ENCODE measurements around the gene PIGL. TPM values are rescaled to one million over a fixed set of nuclear protein-coding genes. Genes with fewer than 3 reads are reported as not detected.

The PIGL gene
- total RNA-seq, result 26.3 and 27.1 TPM in 2 replicates

DNA sequence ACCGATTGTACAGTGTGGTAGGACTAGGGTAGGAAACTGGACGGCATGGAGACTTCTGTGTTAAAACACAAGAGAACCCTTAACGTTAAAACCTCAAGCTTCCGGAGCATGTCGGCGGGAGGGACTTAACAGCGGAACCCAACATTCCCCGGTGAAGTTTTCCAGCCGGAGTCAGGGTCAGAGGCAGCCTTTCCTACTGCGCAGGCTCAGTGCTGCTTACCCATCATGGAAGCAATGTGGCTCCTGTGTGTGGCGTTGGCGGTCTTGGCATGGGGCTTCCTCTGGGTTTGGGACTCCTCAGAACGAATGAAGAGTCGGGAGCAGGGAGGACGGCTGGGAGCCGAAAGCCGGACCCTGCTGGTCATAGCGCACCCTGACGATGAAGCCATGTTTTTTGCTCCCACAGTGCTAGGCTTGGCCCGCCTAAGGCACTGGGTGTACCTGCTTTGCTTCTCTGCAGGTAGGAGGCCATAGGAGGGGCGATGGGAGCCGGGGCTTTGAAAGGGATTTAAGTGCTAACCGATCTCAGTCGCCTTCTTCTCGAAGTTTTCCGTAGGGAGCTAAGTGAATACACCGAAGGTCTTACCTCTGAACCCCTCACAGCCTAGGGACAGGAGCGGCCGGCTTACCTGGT is at the start of gene PIGL:
Gene PIGL (plus strand): TSS at position 209 of the 634 bp plus-strand sequence. CDS start 17 bp downstream, at position 226.

DNA sequence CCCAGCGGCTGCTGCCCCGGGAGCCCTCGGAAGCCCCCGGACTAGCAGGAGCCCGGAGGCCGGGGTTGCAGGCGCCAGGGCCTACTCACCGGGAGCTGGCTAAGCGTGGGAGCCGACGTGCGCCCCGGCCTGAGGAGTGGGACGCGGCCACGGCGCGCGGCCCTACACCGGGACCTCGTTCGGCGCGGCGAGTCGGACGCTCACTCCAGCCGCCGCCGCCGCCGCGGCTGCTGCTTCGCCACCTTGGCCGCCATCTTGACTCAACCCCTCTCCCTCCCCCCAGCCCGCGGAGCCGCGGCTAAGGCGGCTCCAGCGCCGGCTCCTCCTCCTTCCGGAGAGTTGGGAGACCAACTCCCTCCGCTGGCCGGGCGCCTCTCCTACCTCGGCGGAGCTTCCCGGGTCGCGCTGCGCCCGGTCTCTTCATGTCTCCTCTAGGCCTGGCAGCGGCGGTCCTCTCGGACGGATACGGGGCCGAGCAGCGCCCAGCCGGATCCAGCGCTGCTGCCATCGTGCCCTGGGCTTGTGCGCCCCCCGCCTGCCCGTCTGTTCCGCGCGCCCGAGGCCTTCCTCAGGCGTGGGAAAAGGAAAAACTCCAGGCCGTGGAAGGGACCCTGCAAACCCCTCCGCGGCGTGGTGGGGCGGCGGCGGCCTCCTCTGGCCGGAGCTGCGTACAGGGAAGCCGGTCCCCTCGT is 1.6 kb upstream of the PIGL start, which contains the start of gene NCOR1:
Gene NCOR1 (minus strand): TSS at position 262 of the 692 bp plus-strand sequence. CDS start 20,965 bp downstream, outside the sequence.

DNA sequence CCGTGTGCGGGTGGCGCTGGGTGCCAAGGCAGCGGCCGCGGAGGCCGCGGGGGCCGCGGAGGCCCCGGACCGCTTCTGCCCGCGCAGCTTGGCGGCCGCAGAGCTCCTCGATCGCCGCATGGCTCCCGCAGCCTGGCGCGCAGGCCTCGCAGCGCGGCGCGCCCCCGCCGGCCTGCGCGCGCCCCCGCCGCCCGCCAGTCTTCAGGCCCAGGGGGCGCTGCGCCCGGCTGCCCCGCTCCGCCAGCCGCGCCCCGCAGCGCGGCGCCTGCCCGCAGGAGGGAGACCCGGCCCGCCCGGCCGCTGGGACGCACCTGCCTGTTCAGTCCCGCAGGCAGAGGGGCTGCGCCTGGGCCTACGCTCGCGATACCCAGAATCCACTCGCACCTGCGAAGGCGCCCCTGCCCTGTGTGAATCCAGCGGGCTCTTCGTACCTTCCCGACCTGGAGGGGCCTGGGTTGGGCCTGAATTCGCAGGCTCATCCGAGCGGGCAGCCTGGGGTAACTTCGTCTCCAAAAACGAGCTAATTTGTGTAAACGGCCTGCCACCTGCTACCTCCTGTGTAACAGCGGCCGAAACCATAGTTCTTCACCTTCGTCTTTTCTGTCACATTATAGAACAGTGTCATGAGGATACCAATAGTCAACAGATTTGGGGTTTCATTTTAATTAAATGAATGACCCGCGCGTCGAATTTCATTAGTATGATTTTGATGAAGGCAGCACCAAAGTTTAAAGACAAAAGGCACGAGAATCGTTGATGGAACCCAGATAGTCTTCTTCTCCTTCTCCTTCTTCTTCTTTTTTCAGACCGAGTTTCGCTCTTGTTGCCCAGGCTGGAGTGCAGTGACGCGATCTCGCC is 136.5 kb downstream of the PIGL start, which contains the start of gene CENPV:
Gene CENPV (minus strand): TSS at position 153 of the 858 bp plus-strand sequence. CDS start 33 bp downstream, at position 120.

Small RNA genes within 50 kb of the gene (small RNA-seq; reads per million reads assigned to genes)
- not detected for gene MIR1288

Other genes with a start within 250 kb of the PIGL start
- gene ZSWIM7, start 217.5 kb upstream of the PIGL start, total RNA-seq, result 11.0 and 16.0 TPM in 2 replicates
- 41.4 and 61.7 TPM in 2 replicates for gene TTC19, start 217.4 kb upstream of the PIGL start, total RNA-seq
- 115 and 166 TPM in 2 replicates for gene NCOR1, start 1.7 kb upstream of the PIGL start, total RNA-seq
- 20.6 and 33.6 TPM in 2 replicates for gene CENPV, start 136.3 kb downstream of the PIGL start, total RNA-seq
- 1,317 and 1,319 TPM in 2 replicates for gene UBB, start 163.9 kb downstream of the PIGL start, total RNA-seq
- gene TRPV2, start 198.4 kb downstream of the PIGL start, total RNA-seq, result 16.6 and 22.9 TPM in 2 replicates

All from vein endothelial cell (primary cell).